Globus pallidus (tissue), 1 donor: Measurements from ENCODE around the gene GLG1.

Experiments used
- DNase-seq: peaks from one replicate; pipeline ENCODE4 v3.0.0-alpha.2; 2015; ENCODE audit warnings: low spot score

Gene GLG1

DNA sequence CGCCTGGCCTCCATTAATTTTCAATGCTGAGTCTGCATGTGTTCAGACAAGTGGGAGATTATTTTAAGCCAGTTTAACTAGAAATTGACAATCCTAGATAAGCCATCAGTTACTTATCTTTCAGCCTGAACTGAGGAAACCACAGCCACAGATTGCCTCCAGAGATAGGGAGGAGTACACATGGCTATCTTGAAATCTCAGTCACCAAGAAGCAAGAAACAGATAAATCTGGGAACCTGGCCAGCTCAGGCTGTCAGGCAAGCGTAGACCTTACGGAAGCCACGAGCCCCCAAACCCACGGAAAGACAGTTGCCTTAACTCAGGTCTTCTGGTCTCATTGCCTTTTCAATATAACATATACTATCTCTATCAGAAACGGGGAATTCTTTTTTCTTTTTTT, 2.0 kb upstream of the GLG1 start:
- DNase-seq: no peak

- no peak for DNase-seq
Measured at GRCh38 chr16:74608381-74608780, 1.5 kb upstream of the GLG1 start.

GRCh38 chr16:74607962-74608356, 1.0 kb upstream of the GLG1 start:
- no peak for DNase-seq

- DNase-seq: no peak
Measured at GRCh38 chr16:74607310-74607961, 522 bp upstream of the GLG1 start.

DNA sequence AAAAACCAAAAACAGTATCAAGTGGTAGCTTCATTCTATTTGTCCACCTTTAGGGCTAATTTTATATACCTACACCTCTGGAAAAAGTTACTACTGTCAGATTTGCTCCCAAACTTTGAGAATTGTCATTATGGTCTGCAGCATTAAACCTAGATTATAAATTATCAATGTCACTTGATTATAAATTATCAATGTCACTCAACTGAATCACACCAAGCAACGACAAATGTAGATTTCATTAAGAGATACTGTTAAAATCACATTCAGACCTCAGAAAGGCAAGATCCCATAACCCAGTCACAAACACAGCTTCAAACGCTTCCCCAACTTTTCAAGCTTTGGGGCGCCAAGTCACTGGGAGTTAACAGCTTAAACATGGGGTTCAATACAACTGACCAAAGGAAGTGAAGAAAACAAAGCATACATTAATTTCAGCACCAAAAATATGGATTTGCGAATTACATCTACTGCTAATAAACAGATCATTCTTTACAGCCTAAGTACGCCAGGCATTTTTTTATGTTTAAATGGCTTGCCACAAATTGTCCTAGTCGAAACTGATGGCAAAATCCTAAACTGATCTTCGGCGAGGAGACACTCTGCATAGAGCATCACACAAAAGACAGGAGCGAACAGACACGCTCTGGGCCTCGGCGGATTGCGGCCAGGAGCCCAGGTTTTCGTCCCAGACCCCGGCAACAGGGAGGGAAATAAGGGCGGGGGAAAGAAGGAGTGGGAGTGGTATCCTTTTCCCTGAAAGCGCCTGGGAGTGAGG, 981 bp downstream of the GLG1 start:
- DNase-seq: peak; percentile 43

GRCh38 chr16:74605332-74605731, 1.6 kb downstream of the GLG1 start:
- no peak for DNase-seq

GRCh38 chr16:74603848-74604247, 3.1 kb downstream of the GLG1 start:
- no peak for DNase-seq

- DNase-seq: no peak
Measured at GRCh38 chr16:74601126-74601871, 5.6 kb downstream of the GLG1 start.

- DNase-seq: no peak
Measured at GRCh38 chr16:74596586-74596985, 10.3 kb downstream of the GLG1 start.

- DNase-seq: no peak
Measured at GRCh38 chr16:74592847-74593246, 14.1 kb downstream of the GLG1 start.

GRCh38 chr16:74591876-74592650, 14.9 kb downstream of the GLG1 start:
- DNase-seq: no peak

- DNase-seq: no peak
Measured at GRCh38 chr16:74586948-74587347, 20.0 kb downstream of the GLG1 start.

GRCh38 chr16:74585846-74586443, 21.0 kb downstream of the GLG1 start:
- DNase-seq: no peak

DNA sequence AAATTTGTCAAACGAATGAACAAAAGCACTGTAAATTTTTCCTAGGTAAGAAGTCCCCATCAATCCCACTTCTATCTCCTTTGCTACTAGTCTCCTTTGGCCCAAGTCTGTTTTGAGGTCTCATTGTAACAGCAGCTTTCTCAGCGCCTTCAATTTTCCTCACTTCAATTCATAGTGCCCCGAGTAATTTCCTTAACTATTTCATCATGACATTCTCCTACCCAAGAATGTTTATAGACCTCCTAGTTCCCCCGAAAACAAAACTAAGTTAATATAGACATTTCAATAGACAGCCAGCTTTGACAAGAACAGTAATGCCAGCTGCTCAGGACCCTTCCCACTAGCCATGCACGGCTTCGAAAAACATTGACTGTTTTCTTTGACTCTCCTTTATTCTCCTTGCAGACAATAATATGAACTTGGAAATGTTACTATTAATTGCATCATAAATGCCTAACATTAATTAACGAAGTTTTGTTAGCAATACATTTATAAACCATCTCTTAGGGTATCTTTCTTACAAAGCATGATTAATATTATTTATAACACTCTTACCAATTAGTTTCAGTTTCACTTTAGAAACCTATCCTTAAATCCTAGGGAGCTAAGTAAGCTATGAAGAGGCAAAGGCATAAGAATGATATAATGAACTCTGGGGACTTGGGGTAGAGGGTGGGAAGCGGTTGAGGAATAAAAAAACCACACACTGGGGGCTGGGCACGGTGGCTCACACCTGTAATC, 22.8 kb downstream of the GLG1 start:
- DNase-seq: no peak

- no peak for DNase-seq
Measured at GRCh38 chr16:74582970-74583369, 23.9 kb downstream of the GLG1 start.

GRCh38 chr16:74580833-74581232, 26.1 kb downstream of the GLG1 start:
- no peak for DNase-seq

GRCh38 chr16:74578838-74579237, 28.1 kb downstream of the GLG1 start:
- no peak for DNase-seq

- DNase-seq: no peak
Measured at GRCh38 chr16:74578433-74578832, 28.5 kb downstream of the GLG1 start.

DNA sequence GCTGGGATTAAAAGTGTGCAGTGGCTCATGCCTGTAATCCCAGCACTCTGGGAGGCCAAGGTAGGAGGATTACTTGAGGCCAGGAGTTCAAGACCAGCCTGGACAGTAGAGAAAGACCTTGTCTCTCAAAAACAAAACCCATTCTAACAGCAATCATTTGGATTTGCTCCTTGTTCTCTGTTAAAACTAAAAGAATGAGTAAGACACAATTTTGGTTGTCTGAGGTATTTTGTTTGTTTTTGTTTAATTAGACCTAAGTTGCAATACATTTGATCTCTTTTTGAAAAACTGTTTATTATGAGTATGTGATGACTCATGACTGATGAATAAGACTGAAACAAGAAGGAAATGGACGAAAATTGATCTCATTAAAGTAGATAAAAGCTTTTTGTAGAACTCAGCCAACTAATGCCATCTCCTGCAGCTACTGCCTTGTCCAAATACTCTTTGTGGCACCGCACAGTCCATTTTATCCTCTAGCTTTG, 29.0 kb downstream of the GLG1 start:
- DNase-seq: no peak

GRCh38 chr16:74575807-74576643, 30.9 kb downstream of the GLG1 start:
- no peak for DNase-seq
